ENCODE measurements around the gene NTNG2.
A peak's percentile ranks its signal among the peaks of the same experiment; 100 is the strongest.

Gene NTNG2

GRCh38 chr9:132114102-132114707 is 47.7 kb upstream of the NTNG2 start (continued):
- peak; percentile 22; the same call in 1 of the 2 replicates for TF ChIP-seq ZFHX2 (tag by site-specific recombination; conservative IDR thresholded peaks at IDR 0.05)
- 0 out of 2 replicates have a peak, but pooled peaks have one; percentile 19 for TF ChIP-seq ZEB2 (tag by site-specific recombination; IDR thresholded peaks at IDR 0.05)
- 0 out of 2 replicates have a peak, but pooled peaks have one; percentile 60 for TF ChIP-seq HOXC10 (CRISPR knock-in tag; IDR thresholded peaks at IDR 0.05)
- no peak for TF ChIP-seq ZNF623 (tag by site-specific recombination; IDR thresholded peaks at IDR 0.05)
- TF ChIP-seq HOXD13 (CRISPR knock-in tag; IDR thresholded peaks at IDR 0.05; ENCODE audit: borderline replicate concordance) = peak; percentile 85; the same call in 1 of the 2 replicates
- no peak for TF ChIP-seq ZNF169 (tag by site-specific recombination; IDR thresholded peaks at IDR 0.05)
- no peak for TF ChIP-seq ATF2 (tag by site-specific recombination; IDR thresholded peaks at IDR 0.05; ENCODE audit: low read depth)
- TF ChIP-seq ZNF362 (tag by site-specific recombination; IDR thresholded peaks at IDR 0.05) = no peak

- CTCF ChIA-PET = interaction anchor here (1.1 kb wide), 1 partner anchor 29 kb away, joined by 3 read pairs; no protein-coding TSS in a partner anchor
- Histone ChIP-seq H3K4me3 (ENCODE audit: low read depth, low read length) (no peak overlapping the region), H3K27ac (ENCODE audit: extremely low read depth, low read depth, low read length) (no peak overlapping the region), H3K4me1 (ENCODE audit: control insufficient read depth, insufficient read depth, low read length) (no peaks in the 10 kb centered on the region), H3K9me3 (ENCODE audit: control insufficient read depth, insufficient read depth, low read depth, low read length) (no peaks in the 10 kb centered on the region), H3K36me3 (ENCODE audit: control insufficient read depth in 2 of 2, insufficient read depth in 1 of 2, low read length in 2 of 2) (no peaks in the 10 kb centered on the region)
- POLR2A ChIA-PET = no interaction called here
- no peak for TF ChIP-seq ELK4 (IDR thresholded peaks at IDR 0.05; ENCODE audit: borderline replicate concordance, low read depth, low read length)
- TF ChIP-seq ZNF837 (tag by site-specific recombination; IDR thresholded peaks at IDR 0.05) = no peak
- TF ChIP-seq AEBP2 (tag by site-specific recombination; IDR thresholded peaks at IDR 0.05; ENCODE audit: borderline replicate concordance) = no peak
- TF ChIP-seq ZSCAN23 (tag by site-specific recombination; IDR thresholded peaks at IDR 0.05) = no peak
- no peak for TF ChIP-seq ZNF596 (tag by site-specific recombination; IDR thresholded peaks at IDR 0.05)
- TF ChIP-seq ZNF341 (tag by site-specific recombination; IDR thresholded peaks at IDR 0.05; ENCODE audit: low read depth) = no peak
- no peak for TF ChIP-seq KLF10 (tag by site-specific recombination; IDR thresholded peaks at IDR 0.05)
- TF ChIP-seq KLF16 (tag by site-specific recombination; IDR thresholded peaks at IDR 0.05) = no peak
- no peak for TF ChIP-seq ZFP69B (tag by site-specific recombination; IDR thresholded peaks at IDR 0.05)
- TF ChIP-seq ZNF639 (tag by site-specific recombination; IDR thresholded peaks at IDR 0.05) = no peak
- TF ChIP-seq KLF7 (tag by site-specific recombination; IDR thresholded peaks at IDR 0.05; ENCODE audit: borderline replicate concordance) = no peak
- no peak for TF ChIP-seq ZBTB48 (tag by site-specific recombination; IDR thresholded peaks at IDR 0.05)
- no peak for TF ChIP-seq ZNF112 (tag by site-specific recombination; IDR thresholded peaks at IDR 0.05)
- no peak for TF ChIP-seq ZXDB (tag by site-specific recombination; IDR thresholded peaks at IDR 0.05)
- TF ChIP-seq ZNF366 (tag by site-specific recombination; conservative IDR thresholded peaks at IDR 0.05) = no peak
- no peak for TF ChIP-seq ZBTB10 (tag by site-specific recombination; IDR thresholded peaks at IDR 0.05)
Measured at GRCh38 chr9:132116583-132116982, 45.3 kb upstream of the NTNG2 start.
